Measurements from ENCODE around the gene PLPP6.

Gene PLPP6

GRCh38 chr9:4662989-4663792 is 1.1 kb downstream of the PLPP6 start:
- no peak for DNase-seq

- DNase-seq = no peak
Observed at GRCh38 chr9:4663956-4664355, 1.9 kb downstream of the PLPP6 start.

GRCh38 chr9:4665357-4665756 is 3.3 kb downstream of the PLPP6 start:
- no peak for DNase-seq

GRCh38 chr9:4666042-4666699 is 4.1 kb downstream of the PLPP6 start, which contains the start of gene SPATA6L:
TSS of gene SPATA6L (minus strand) at chr9:4666480. CDS start at chr9:4666250, 230 bp downstream.
- DNase-seq = peak; percentile 83

- DNase-seq = no peak
Observed at GRCh38 chr9:4667681-4668080, 5.6 kb downstream of the PLPP6 start.

GRCh38 chr9:4668604-4669003 is 6.5 kb downstream of the PLPP6 start:
- no peak for DNase-seq

- DNase-seq = no peak
Observed at GRCh38 chr9:4669890-4670289, 7.8 kb downstream of the PLPP6 start.

GRCh38 chr9:4670591-4670990 is 8.5 kb downstream of the PLPP6 start:
- DNase-seq = no peak

GRCh38 chr9:4671737-4672136 is 9.6 kb downstream of the PLPP6 start:
- DNase-seq = no peak

GRCh38 chr9:4674783-4675182 is 12.7 kb downstream of the PLPP6 start:
- no peak for DNase-seq

- no peak for DNase-seq
Observed at GRCh38 chr9:4677392-4677791, 15.3 kb downstream of the PLPP6 start.

GRCh38 chr9:4678679-4679267 is 16.7 kb downstream of the PLPP6 start:
- peak; percentile 84 for DNase-seq

GRCh38 chr9:4679268-4680172 is 17.4 kb downstream of the PLPP6 start, which contains the start of gene CDC37L1:
TSS of gene CDC37L1 (plus strand) at chr9:4679569. CDS start at chr9:4679768, 199 bp downstream.
- DNase-seq = peak; percentile 99

- no peak for DNase-seq
Observed at GRCh38 chr9:4680173-4680525, 18.1 kb downstream of the PLPP6 start.

GRCh38 chr9:4680750-4681149 is 18.7 kb downstream of the PLPP6 start:
- no peak for DNase-seq

GRCh38 chr9:4684820-4685219 is 22.7 kb downstream of the PLPP6 start:
- DNase-seq = no peak

GRCh38 chr9:4686112-4686511 is 24.0 kb downstream of the PLPP6 start:
- DNase-seq = no peak

GRCh38 chr9:4686584-4686983 is 24.5 kb downstream of the PLPP6 start:
- DNase-seq = no peak

- no peak for DNase-seq
Observed at GRCh38 chr9:4689021-4689420, 26.9 kb downstream of the PLPP6 start.

GRCh38 chr9:4689687-4690104 is 27.6 kb downstream of the PLPP6 start:
- no peak for DNase-seq

GRCh38 chr9:4690144-4690543 is 28.1 kb downstream of the PLPP6 start:
- DNase-seq = no peak

- DNase-seq = no peak
Observed at GRCh38 chr9:4691795-4692194, 29.7 kb downstream of the PLPP6 start.

- no peak for DNase-seq
Observed at GRCh38 chr9:4700091-4700490, 38.0 kb downstream of the PLPP6 start.
